ENCODE measurements around the gene ITM2A.

DNA sequence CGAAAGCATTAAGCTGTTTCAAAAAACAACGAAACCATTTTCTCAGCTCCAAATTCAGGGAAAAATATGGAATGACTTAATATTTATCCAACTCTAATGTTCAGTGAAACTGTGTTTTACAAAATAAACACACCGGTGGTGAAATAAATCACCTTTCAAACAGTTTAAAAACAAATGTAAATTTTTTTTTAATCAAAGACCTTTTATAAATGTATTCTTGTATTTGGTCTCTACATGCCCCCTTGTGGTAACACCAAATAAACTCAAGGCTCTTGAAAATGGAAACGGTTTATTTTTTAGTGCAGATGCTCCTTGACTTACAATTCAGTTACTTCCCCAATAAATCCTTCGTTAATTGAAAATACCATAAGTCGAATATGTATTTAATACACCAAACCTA, 45.8 kb upstream of the ITM2A start:
- TF ChIP-seq EZH2 (IDR thresholded peaks at IDR 0.05; ENCODE audit: borderline replicate concordance, low read depth, low read length, poor library complexity, severe bottlenecking) (no peak), CTCF (conservative IDR thresholded peaks at IDR 0.05; ENCODE audit: low read depth, low read length) (peak; percentile 65)
